Stimulated activated CD8-positive, alpha-beta memory T cell treated with anti-CD3 and anti-CD28 coated beads, Interleukin-4, amount 100 ng/mL, for 1 hour (primary cell): Measurements from ENCODE around the gene DOCK3.
"Not testable (repeated sequence)": the region's sequence is repeated elsewhere in the genome, so short reads cannot be mapped to it uniquely, and the experiment has no call there.

ENCODE experiments used
- DNase-seq, 2 donors: peaks; one replicate each; pipeline ENCODE4 v3.0.0-alpha.2; 2020; ENCODE audit warnings: low read depth in 2 of 2, low spot score in 1 of 2

The DOCK3 gene

DNA sequence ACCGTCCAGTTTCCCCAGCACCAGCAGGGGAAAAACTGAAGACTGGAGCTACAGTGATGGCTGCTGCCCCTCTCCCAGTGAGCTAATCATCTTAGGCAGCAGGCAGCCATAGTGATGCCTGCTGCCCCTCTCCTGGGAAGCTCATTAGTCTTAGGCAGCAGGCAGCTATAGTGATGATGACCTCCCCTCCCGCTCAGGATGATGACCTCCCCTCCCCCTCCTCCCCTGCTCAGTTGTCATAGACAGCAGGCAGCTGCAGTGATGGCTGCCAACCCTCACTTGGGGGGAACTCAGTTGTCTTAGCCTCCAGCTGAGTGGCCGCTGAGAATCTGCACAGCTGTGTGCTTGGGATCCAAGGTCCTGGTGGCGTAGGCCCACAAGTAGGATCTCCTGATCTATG, 629.5 kb downstream of the DOCK3 start:
- no peak for DNase-seq

- no peak for DNase-seq
Measured at GRCh38 chr3:51306093-51306492, 631.4 kb downstream of the DOCK3 start.

- no peak for DNase-seq
Measured at GRCh38 chr3:51307458-51307857, 632.7 kb downstream of the DOCK3 start.

- DNase-seq: not testable (repeated sequence)
Measured at GRCh38 chr3:51307945-51308607, 633.3 kb downstream of the DOCK3 start.

- no peak for DNase-seq
Measured at GRCh38 chr3:51311055-51311454, 636.3 kb downstream of the DOCK3 start.

DNA sequence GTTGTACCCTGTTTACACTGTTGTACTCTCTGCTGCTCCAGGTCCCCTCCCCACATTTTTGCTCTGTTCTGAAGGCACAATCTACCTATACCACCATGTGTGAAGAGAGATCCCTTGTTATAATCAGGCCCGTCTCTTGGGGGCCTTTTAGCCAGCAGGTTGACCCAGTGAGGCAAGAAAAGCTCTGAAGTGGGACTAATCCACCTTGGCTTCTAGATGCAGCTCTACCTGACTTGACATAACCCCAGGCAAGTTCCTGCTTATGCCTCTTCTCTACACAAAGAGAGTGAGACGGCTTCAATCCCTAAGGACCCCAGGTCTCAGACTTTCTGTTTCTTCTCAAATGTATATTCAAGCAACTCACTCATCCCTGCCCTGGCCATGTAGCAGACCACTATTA, 653.5 kb downstream of the DOCK3 start:
- DNase-seq: no peak

DNA sequence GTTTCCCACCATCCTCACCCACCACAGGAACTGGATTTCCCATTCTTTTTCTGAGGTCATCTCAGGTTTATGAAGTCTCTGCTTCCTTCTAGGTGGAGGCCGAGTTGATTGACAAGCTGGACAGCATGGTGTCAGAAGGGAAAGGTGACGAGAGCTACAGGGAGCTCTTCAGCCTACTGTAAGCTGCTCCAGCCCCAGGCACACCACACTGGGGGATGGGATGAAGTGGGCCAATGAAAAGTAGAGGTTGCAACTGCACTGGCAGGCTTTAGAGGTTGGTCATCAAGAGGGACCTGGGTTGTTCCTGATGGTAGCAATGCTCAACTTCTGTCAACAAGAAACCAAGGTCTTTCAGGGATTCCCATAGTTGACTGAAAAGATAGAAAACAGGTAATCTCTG, 655.3 kb downstream of the DOCK3 start:
- DNase-seq: no peak

DNA sequence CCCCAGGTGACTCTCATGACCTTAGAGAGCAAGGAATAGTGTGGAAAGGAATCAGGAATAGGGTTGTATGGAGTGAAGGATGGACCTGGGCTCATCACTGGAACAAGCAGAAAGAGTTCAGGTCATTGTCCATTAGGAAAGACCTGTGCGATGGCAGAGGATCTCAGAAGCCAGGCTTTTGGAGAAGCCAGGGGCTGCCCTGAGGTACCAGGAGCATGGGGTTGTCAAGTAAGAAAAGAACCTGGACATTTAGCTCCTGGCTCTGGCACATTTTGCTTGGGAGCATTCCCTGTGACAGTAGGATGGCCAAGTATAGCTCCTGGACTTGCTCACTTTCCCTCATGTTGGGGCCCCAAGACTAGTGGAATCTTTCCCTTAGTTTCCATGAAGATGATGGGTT, 657.4 kb downstream of the DOCK3 start:
- no peak for DNase-seq

DNA sequence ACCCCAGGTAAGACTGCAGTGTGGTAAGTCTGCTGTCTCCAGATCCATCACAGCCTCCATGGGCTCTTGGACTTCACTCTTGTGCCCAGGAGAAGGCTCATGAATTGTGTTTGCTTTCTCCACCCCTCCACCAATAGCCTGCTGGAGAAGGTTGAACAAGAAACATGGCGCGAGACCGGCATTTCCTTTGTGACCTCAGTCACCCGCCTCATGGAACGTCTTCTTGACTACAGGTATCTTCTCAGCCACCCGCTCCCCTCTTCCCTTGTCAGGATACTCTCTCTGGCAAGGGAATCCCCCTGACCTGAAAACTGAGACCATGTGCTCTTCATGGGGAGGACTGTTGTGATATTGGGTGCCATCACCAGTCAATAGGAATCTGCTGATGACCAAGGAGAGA, 658.3 kb downstream of the DOCK3 start:
- no peak for DNase-seq

- DNase-seq: no peak
Measured at GRCh38 chr3:51336261-51336660, 661.5 kb downstream of the DOCK3 start.

DNA sequence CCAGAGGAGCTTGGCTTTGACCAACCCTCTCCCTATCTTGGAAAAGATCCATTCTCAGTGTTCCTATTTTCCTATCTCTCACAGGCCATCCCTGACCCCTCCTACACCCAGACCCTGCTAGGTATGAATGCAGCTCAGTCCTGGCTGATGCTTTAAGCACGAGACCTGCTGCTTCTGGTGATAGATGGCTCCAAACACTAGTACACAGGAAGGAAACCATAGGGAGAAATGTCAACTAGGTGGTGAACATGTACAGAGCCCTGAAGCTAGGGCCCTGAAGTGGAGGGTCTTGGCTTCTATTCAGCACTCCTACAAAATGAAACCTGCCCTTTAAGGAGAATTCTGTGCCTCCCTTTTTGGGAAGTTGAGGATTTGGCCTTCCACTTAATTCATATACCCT, 662.9 kb downstream of the DOCK3 start:
- DNase-seq: no peak

- no peak for DNase-seq
Measured at GRCh38 chr3:51338632-51339031, 663.9 kb downstream of the DOCK3 start.

- DNase-seq: no peak
Measured at GRCh38 chr3:51340013-51340829, 665.5 kb downstream of the DOCK3 start.

GRCh38 chr3:51340989-51341636, 666.4 kb downstream of the DOCK3 start:
- no peak for DNase-seq

DNA sequence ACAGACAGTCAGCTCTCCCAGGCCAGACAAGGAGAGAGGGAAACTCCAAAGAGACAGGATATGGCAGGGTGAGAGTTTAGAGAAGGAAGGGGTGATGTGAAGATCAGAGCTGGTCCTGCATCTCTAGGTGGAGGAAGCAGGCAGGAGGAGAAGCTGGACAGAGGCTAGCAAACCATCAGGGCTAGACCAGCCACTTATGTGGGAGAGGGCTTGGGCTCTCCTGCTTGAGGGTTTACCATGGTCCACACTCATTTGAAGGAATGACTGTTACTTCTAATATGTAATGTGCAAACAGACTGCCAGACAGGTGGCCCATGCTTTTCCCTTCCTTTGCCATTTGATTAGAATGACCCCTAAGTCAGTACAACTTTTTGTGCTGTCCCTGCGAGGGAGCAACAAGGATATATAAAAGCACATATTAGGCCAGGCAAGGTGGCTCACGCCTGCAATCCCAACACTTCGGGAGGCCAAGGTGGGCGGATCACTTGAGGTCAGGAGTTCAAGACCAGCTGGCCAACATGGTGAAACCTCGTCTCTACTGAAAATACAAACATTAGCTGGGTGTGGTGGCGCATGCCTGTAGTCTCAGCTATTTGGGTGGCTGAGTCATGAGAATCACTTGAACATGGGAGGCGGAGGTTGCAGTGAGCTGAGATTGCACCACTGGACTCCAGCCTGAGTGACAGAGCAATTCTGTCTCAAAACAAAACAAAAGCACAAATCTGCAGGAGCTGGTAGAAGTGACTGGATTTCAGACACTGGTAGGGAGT, 669.4 kb downstream of the DOCK3 start:
- DNase-seq: no peak

- DNase-seq: no peak
Measured at GRCh38 chr3:51350751-51351150, 676.0 kb downstream of the DOCK3 start.

GRCh38 chr3:51353131-51353530, 678.4 kb downstream of the DOCK3 start:
- no peak for DNase-seq

- no peak for DNase-seq
Measured at GRCh38 chr3:51353691-51354090, 679.0 kb downstream of the DOCK3 start.

- no peak for DNase-seq
Measured at GRCh38 chr3:51354172-51354571, 679.4 kb downstream of the DOCK3 start.

- DNase-seq: no peak
Measured at GRCh38 chr3:51354731-51355615, 680.2 kb downstream of the DOCK3 start.
